Fibroblast of lung (primary cell): ENCODE measurements around the gene DLG2. TPM values are rescaled to one million over a fixed set of nuclear protein-coding genes. Genes with fewer than 3 reads are reported as not detected.

Experiments used
- DNase-seq, 2 donors: peaks; one replicate each; pipeline versions ENCODE4 v3.0.0 to v3.0.0-alpha.2; 2010; ENCODE audit warnings: low read depth in 2 of 2
- H2AFZ ChIP-seq: 2 replicates; pipeline ENCODE4 v1.5.1; 2012; ENCODE audit warnings: low read length, control low read depth, inconsistent platforms
- H3K27ac ChIP-seq: 2 replicates; pipeline ENCODE4 v1.5.1; 2011; ENCODE audit warnings: low read length, control low read depth; ENCODE audit not compliant: insufficient read depth
- H3K27me3 ChIP-seq: 2 replicates; pipeline ENCODE4 v1.5.1; 2011; ENCODE audit warnings: mild to moderate bottlenecking, low read length; ENCODE audit not compliant: control insufficient read depth, insufficient read depth
- H3K36me3 ChIP-seq: 2 replicates; pipeline ENCODE4 v1.5.1; 2011; ENCODE audit warnings: low read length; ENCODE audit not compliant: control insufficient read depth, insufficient read depth
- H3K4me1 ChIP-seq: 2 replicates; pipeline ENCODE4 v1.5.1; 2011; ENCODE audit warnings: low read length; ENCODE audit not compliant: control insufficient read depth, insufficient read depth; ENCODE audit errors: extremely low read depth
- H3K4me2 ChIP-seq: 2 replicates; pipeline ENCODE4 v1.5.1; 2011; ENCODE audit warnings: low read length, control low read depth; ENCODE audit not compliant: insufficient read depth; ENCODE audit errors: extremely low read depth
- H3K4me3 ChIP-seq, 4 experiments: fragments of 200-600 bp in 1 of 4; sonication (generic) in 1 of 4; replicated peaks in 1 of 4; 2 replicates each; pipeline ENCODE4 v1.5.1; 2011 to 2016; ENCODE audit warnings: low read length in 4 of 4, low read depth in 3 of 4, mild to moderate bottlenecking in 3 of 4, control low read depth in 2 of 4, inconsistent platforms in 1 of 4, mixed read lengths in 1 of 4; ENCODE audit not compliant: insufficient read depth in 1 of 4; ENCODE audit errors: control extremely low read depth in 1 of 4
- H3K79me2 ChIP-seq: 2 replicates; pipeline ENCODE4 v1.5.1; 2012; ENCODE audit warnings: mild to moderate bottlenecking, low read length, inconsistent platforms; ENCODE audit not compliant: control insufficient read depth, insufficient read depth
- H3K9ac ChIP-seq: 2 replicates; pipeline ENCODE4 v1.5.1; 2011; ENCODE audit warnings: mild to moderate bottlenecking, low read length, control low read depth; ENCODE audit not compliant: insufficient read depth
- H3K9me3 ChIP-seq: 2 replicates; pipeline ENCODE4 v1.5.1; 2012; ENCODE audit warnings: low read depth, low read length; ENCODE audit not compliant: control insufficient read depth, insufficient read depth
- H4K20me1 ChIP-seq: 2 replicates; pipeline ENCODE4 v1.5.1; 2011; ENCODE audit warnings: low read length; ENCODE audit not compliant: control insufficient read depth, insufficient read depth; ENCODE audit errors: extremely low read depth
- CTCF ChIP-seq, 2 donors: IDR thresholded peaks in 1 of 2; conservative IDR thresholded peaks in 1 of 2; 1 replicate in 1 of 2; 2 replicates in 1 of 2; pipeline ENCODE4 v1.5.1; 2011 to 2012; ENCODE audit warnings: low read length in 2 of 2, control low read depth in 1 of 2, inconsistent platforms in 1 of 2, low read depth in 1 of 2, mild to moderate bottlenecking in 1 of 2
- EZH2 ChIP-seq: IDR thresholded peaks from 2 replicates; pipeline ENCODE4 v1.5.1; 2012; ENCODE audit warnings: low read length, control low read depth, mild to moderate bottlenecking; ENCODE audit errors: missing control alignments
- polyA plus RNA-seq, 2 donors: library from polyadenylated mRNA; depleted of rRNA in 1 of 2; stranded (reverse) in 1 of 2; unstranded in 1 of 2; fragments of >200 nt; gene quantifications; 2 replicates each; pipeline ENCODE4 v1.2.1, GENCODE V29; 2011 to 2012; ENCODE audit warnings: missing spikeins in 1 of 2
- total RNA-seq: library from RNA; depleted of rRNA; stranded (reverse); fragments of >200 nt; gene quantifications from 2 replicates; pipeline ENCODE4 v1.2.1, GENCODE V29; 2014

DLG2 gene
- total and polyA plus RNA-seq, 2 donors (not counting 1 experiment from before 2014, with no cell fraction given): 0.77 to 2.3 TPM

GRCh38 chr11:83717537-83717936, 1909.6 kb downstream of the DLG2 start:
- no peak overlapping the region for H2AFZ ChIP-seq
- H3K36me3 ChIP-seq: no peaks in the 10 kb centered on the region
- no peaks in the 10 kb centered on the region for H4K20me1 ChIP-seq
- H3K27me3 ChIP-seq: no peaks in the 10 kb centered on the region
- H3K4me1 ChIP-seq: no peaks in the 10 kb centered on the region
- no peak overlapping the region for H3K4me2 ChIP-seq
- no peak overlapping the region for H3K9ac ChIP-seq
- no peak overlapping the region for H3K27ac ChIP-seq
- no peak for TF ChIP-seq CTCF (conservative IDR thresholded peaks at IDR 0.05 in 1 of 2, IDR thresholded peaks at IDR 0.05 in 1 of 2; ENCODE audit: low read depth in 1 of 2, low read length in 2 of 2)
- TF ChIP-seq EZH2: no peak
- no peaks in the 10 kb centered on the region for H3K9me3 ChIP-seq
- no peaks in the 10 kb centered on the region for H3K79me2 ChIP-seq
- H3K4me3 ChIP-seq: no peak overlapping the region
- peak in 1 of 2 donors; percentile 20 for DNase-seq

GRCh38 chr11:83715927-83716535, 1911.1 kb downstream of the DLG2 start:
- Histone ChIP-seq H3K4me2 (no peak overlapping the region), H3K27ac (no peak overlapping the region), H4K20me1 (no peaks in the 10 kb centered on the region), H3K27me3 (no peaks in the 10 kb centered on the region), H2AFZ (no peak overlapping the region), H3K36me3 (no peaks in the 10 kb centered on the region), H3K9ac (no peak overlapping the region), H3K4me1 (no peaks in the 10 kb centered on the region), H3K4me3 (no peak overlapping the region), H3K9me3 (no peaks in the 10 kb centered on the region), H3K79me2 (no peaks in the 10 kb centered on the region)
- TF ChIP-seq EZH2: no peak
- DNase-seq: no peak

- Histone ChIP-seq H3K9me3 (no peaks in the 10 kb centered on the region), H3K9ac (no peak overlapping the region), H4K20me1 (no peaks in the 10 kb centered on the region), H3K27ac (no peak overlapping the region), H3K27me3 (no peaks in the 10 kb centered on the region), H3K4me3 (no peak overlapping the region), H3K79me2 (no peaks in the 10 kb centered on the region), H3K4me1 (no peaks in the 10 kb centered on the region), H2AFZ (no peak overlapping the region), H3K4me2 (no peak overlapping the region), H3K36me3 (no peaks in the 10 kb centered on the region)
- peak; percentile 47 to 51 for DNase-seq
- TF ChIP-seq CTCF (conservative IDR thresholded peaks at IDR 0.05 in 1 of 2, IDR thresholded peaks at IDR 0.05 in 1 of 2; ENCODE audit: low read depth in 1 of 2, low read length in 2 of 2): no peak
- no peak for TF ChIP-seq EZH2
Measured at GRCh38 chr11:83713708-83714107, 1913.4 kb downstream of the DLG2 start.
